HEK293 (cell line): ENCODE results near the gene DNAJC13.
"Not testable (repeated sequence)": the region's sequence is repeated elsewhere in the genome, so short reads cannot be mapped to it uniquely, and the experiment has no call there.

ENCODE experiments used
- CTCF ChIP-seq: fragments of 450-650 bp; formaldehyde crosslinking; IDR thresholded peaks from 2 replicates; pipeline ENCODE4 v1.5.1; 2016; ENCODE audit warnings: missing biosample characterization, missing genetic modification characterization
- WT1 ChIP-seq: fragments of 450-650 bp; formaldehyde crosslinking; IDR thresholded peaks from 2 replicates; pipeline ENCODE4 v1.5.1; 2016; ENCODE audit warnings: missing biosample characterization, missing genetic modification characterization

GRCh38 chr3:132556036-132556386 lies 138.7 kb downstream of the DNAJC13 start:
- TF ChIP-seq WT1, CTCF (tag by site-specific recombination): not testable (repeated sequence)
